ENCODE data around the gene FZD2.

FZD2 gene

DNA sequence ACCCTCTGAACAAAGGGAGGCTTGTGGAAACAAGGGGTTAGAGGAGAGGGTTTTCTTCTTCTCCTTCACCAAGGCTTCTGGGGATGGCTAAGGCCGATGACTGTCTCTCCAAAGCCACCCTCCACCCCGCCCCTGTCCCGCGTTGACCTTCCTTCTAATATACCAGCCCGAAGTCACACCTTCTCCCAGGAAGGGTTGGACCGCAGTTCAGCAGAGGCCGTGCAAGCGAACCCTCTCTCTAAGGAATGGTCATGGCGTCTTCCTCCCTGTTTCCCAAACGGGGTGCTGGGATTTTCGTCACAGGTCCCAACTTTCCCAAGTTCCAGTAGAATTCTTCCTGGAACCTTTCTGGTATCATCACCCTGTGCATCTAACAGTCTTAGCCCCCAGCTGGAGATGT, 49.4 kb downstream of the FZD2 start:
- Histone ChIP-seq H3K9ac (ENCODE audit: low read length) (no peak overlapping the region), H4K91ac (ENCODE audit: low read length) (no peak overlapping the region), H2BK120ac (ENCODE audit: low read depth, low read length) (no peak overlapping the region), H3K4me2 (ENCODE audit: low read length, poor library complexity, severe bottlenecking) (no peak overlapping the region), H3K18ac (ENCODE audit: low read depth in 1 of 2, low read length in 2 of 2) (no peak overlapping the region), H3K23ac (ENCODE audit: low read length in 2 of 2) (no peak overlapping the region), H3K79me1 (replicated peaks; ENCODE audit: low read length, poor library complexity, severe bottlenecking) (no peaks in the 10 kb centered on the region), H3K4me1 (ENCODE audit: control insufficient read depth, insufficient read depth, low read depth, low read length) (peaks cover 39% of the 10 kb centered on the region), H3K36me3 (ENCODE audit: control insufficient read depth in 1 of 2, insufficient read depth in 2 of 2, low read depth in 1 of 2, low read length in 2 of 2) (no peaks in the 10 kb centered on the region), H4K8ac (ENCODE audit: low read length) (no peak overlapping the region), H3K27ac (ENCODE audit: low read length, poor library complexity, severe bottlenecking) (no peak overlapping the region), H3K4ac (ENCODE audit: low read depth in 1 of 2, low read length in 2 of 2) (no peak overlapping the region), H2AFZ (ENCODE audit: low read depth, low read length) (no peak overlapping the region), H3K14ac (ENCODE audit: low read length in 2 of 2) (no peak overlapping the region), H2BK12ac (ENCODE audit: low read length in 2 of 2) (peak overlapping the region in 1 of 2 experiments; percentile 21), H3K27me3 (ENCODE audit: control insufficient read depth in 1 of 2, insufficient read depth in 1 of 2, low read length in 2 of 2) (no peaks in the 10 kb centered on the region), H3K9me3 (ENCODE audit: control insufficient read depth, low read length) (peaks cover 3% of the 10 kb centered on the region), H3K4me3 (ENCODE audit: insufficient read depth in 1 of 2, low read depth in 1 of 2, low read length in 2 of 2) (no peak overlapping the region), H2BK15ac (ENCODE audit: low read depth, poor library complexity, severe bottlenecking) (no peak overlapping the region), H2BK5ac (ENCODE audit: low read depth, low read length, poor library complexity, severe bottlenecking) (no peak overlapping the region), H2AK5ac (ENCODE audit: low read length, severe bottlenecking) (peak overlapping the region; percentile 25)
- WGBS: 99% methylated on average over 11 of the region's 11 CpGs
- no peak for DNase-seq

DNA sequence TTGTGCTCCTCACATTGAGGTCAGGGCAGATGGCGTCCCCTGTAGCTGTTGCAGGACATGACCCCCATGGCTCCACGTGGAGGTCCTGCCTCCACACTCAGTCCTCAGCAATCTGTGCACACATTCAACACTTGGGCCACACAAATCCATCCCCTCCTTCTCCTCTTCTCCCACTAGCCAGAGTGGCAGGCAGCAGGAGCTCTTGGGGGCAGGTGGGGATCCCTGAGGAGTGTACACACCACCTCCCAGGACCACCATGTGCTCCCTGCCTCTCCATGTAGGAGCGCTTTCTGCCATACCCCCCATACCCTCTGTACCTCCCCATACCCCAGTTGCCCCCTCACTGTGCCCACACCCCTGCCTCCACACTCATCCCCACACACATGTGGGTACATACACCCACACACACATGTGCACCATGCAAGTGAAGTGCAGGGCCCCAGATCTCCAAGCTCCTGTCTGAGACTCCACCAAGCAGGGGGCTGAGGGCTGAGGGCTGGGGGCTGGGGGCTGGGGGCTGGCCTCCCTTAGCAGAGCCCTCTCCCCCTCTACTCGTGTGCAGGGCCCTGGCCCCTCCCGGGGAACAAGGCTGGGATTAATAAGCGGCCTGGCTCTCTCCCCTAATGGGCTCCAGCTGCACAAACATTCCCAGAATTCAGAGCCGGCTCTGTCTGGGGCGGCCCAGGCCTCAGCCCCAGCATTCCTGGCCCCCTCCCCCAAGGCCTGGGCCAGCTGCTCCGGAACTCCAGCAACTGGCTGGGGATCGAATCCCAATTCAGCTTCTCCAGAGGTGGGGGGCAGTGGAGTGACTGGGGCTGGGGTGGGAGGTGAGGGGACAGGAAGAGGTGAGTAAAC, 50.8 kb downstream of the FZD2 start:
- Histone ChIP-seq H3K4me3 (ENCODE audit: insufficient read depth in 1 of 2, low read depth in 1 of 2, low read length in 2 of 2) (no peak overlapping the region), H2AFZ (ENCODE audit: low read depth, low read length) (no peak overlapping the region), H4K91ac (ENCODE audit: low read length) (peak overlapping the region; percentile 2), H3K9me3 (ENCODE audit: control insufficient read depth, low read length) (peaks cover 3% of the 10 kb centered on the region), H3K4me2 (ENCODE audit: low read length, poor library complexity, severe bottlenecking) (no peak overlapping the region), H3K27ac (ENCODE audit: low read length, poor library complexity, severe bottlenecking) (peak overlapping the region; percentile 75), H3K9ac (ENCODE audit: low read length) (no peak overlapping the region), H3K79me1 (replicated peaks; ENCODE audit: low read length, poor library complexity, severe bottlenecking) (no peaks in the 10 kb centered on the region), H2BK15ac (ENCODE audit: low read depth, poor library complexity, severe bottlenecking) (no peak overlapping the region), H3K14ac (ENCODE audit: low read length in 2 of 2) (no peak overlapping the region), H3K4ac (ENCODE audit: low read depth in 1 of 2, low read length in 2 of 2) (no peak overlapping the region), H2BK120ac (ENCODE audit: low read depth, low read length) (peak overlapping the region; percentile 36), H2BK5ac (ENCODE audit: low read depth, low read length, poor library complexity, severe bottlenecking) (peak overlapping the region; percentile 84), H3K4me1 (ENCODE audit: control insufficient read depth, insufficient read depth, low read depth, low read length) (peaks cover 33% of the 10 kb centered on the region), H2BK12ac (ENCODE audit: low read length in 2 of 2) (peak overlapping the region in 1 of 2 experiments; percentile 84), H3K23ac (ENCODE audit: low read length in 2 of 2) (no peak overlapping the region), H4K8ac (ENCODE audit: low read length) (peak overlapping the region; percentile 24), H3K27me3 (ENCODE audit: control insufficient read depth in 1 of 2, insufficient read depth in 1 of 2, low read length in 2 of 2) (no peaks in the 10 kb centered on the region), H2AK5ac (ENCODE audit: low read length, severe bottlenecking) (peak overlapping the region; percentile 93), H3K36me3 (ENCODE audit: control insufficient read depth in 1 of 2, insufficient read depth in 2 of 2, low read depth in 1 of 2, low read length in 2 of 2) (no peaks in the 10 kb centered on the region), H3K18ac (ENCODE audit: low read depth in 1 of 2, low read length in 2 of 2) (peak overlapping the region; percentile 14 to 71)
- DNase-seq: no peak
- 43% methylated on average over 8 of the region's 10 CpGs for WGBS

DNA sequence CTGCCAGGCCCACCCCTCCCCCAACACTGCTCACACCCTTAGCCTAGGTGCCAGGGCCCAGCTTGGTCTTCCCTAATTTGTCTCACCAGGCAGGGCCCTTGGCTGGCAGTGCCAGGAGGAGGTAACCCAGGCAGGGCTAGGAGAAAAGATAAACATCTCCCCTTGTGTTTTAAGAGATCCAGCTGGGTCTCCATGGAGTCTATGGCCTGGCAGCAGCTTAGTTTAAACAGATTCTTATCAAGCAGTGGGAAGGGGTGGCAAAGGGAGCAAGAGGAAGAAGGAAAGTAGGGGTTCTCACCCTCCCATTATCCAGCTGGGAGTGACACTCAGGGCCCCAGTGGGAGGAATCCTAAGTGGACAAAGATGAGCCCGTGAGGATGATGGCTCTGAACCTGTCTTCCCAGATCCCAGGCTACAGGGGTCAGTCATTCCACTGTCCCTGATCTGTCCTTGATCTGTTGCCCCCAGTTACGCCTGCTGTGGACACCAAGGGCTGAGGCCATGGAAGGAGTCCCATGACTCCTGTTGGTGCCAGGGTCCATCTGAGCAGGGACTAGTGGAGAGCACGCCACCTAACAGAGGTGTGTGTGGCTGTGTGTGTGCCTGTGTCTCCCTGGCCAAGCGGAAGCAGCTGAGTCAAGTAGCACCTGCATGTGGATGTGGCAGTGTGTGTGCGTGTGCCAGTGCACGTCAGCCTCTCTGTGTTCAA, 51.6 kb downstream of the FZD2 start:
- Histone ChIP-seq H2BK12ac (ENCODE audit: low read length in 2 of 2) (peak overlapping the region; percentile 28 to 64), H2BK120ac (ENCODE audit: low read depth, low read length) (no peak overlapping the region), H3K4me2 (ENCODE audit: low read length, poor library complexity, severe bottlenecking) (no peak overlapping the region), H2AFZ (ENCODE audit: low read depth, low read length) (no peak overlapping the region), H3K23ac (ENCODE audit: low read length in 2 of 2) (no peak overlapping the region), H3K4me3 (ENCODE audit: insufficient read depth in 1 of 2, low read depth in 1 of 2, low read length in 2 of 2) (no peak overlapping the region), H3K14ac (ENCODE audit: low read length in 2 of 2) (no peak overlapping the region), H2BK5ac (ENCODE audit: low read depth, low read length, poor library complexity, severe bottlenecking) (peak overlapping the region; percentile 84), H3K4ac (ENCODE audit: low read depth in 1 of 2, low read length in 2 of 2) (peak overlapping the region in 1 of 2 experiments; percentile 79), H4K91ac (ENCODE audit: low read length) (peak overlapping the region; percentile 81), H3K9me3 (ENCODE audit: control insufficient read depth, low read length) (peaks cover 3% of the 10 kb centered on the region), H3K27ac (ENCODE audit: low read length, poor library complexity, severe bottlenecking) (peak overlapping the region; percentile 75), H3K27me3 (ENCODE audit: control insufficient read depth in 1 of 2, insufficient read depth in 1 of 2, low read length in 2 of 2) (no peaks in the 10 kb centered on the region), H4K8ac (ENCODE audit: low read length) (peak overlapping the region; percentile 66), H3K9ac (ENCODE audit: low read length) (no peak overlapping the region), H3K18ac (ENCODE audit: low read depth in 1 of 2, low read length in 2 of 2) (peak overlapping the region; percentile 14 to 71), H3K4me1 (ENCODE audit: control insufficient read depth, insufficient read depth, low read depth, low read length) (peaks cover 33% of the 10 kb centered on the region), H3K36me3 (ENCODE audit: control insufficient read depth in 1 of 2, insufficient read depth in 2 of 2, low read depth in 1 of 2, low read length in 2 of 2) (no peaks in the 10 kb centered on the region), H2BK15ac (ENCODE audit: low read depth, poor library complexity, severe bottlenecking) (no peak overlapping the region), H2AK5ac (ENCODE audit: low read length, severe bottlenecking) (peak overlapping the region; percentile 47), H3K79me1 (replicated peaks; ENCODE audit: low read length, poor library complexity, severe bottlenecking) (no peaks in the 10 kb centered on the region)
- WGBS: 92% methylated on average over 6 of the region's 6 CpGs
- no peak for DNase-seq

DNA sequence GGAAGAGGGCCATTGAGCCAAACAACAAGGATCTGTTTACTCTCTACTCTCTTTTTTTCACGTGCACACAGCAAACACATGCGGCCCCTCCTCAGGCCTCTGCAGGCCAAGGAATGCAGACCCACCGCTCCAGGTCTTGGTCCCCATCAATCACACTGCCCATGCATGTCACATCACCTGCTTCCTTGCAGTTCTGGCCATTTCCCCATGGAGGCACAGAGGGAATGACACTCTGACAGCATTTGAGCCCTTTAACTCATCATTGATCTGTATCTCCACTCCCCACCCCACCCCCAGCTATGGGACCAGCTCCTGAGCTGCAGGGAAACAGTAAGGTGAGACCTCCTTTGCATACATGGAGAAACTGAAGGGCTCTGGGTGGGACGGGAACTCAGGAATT, 53.0 kb downstream of the FZD2 start:
- H3K4ac ChIP-seq (ENCODE audit: low read depth in 1 of 2, low read length in 2 of 2): no peak overlapping the region

More for the DNA sequence above, 53.0 kb downstream of the FZD2 start:
- Histone ChIP-seq H2BK5ac (ENCODE audit: low read depth, low read length, poor library complexity, severe bottlenecking) (no peak overlapping the region), H4K8ac (ENCODE audit: low read length) (no peak overlapping the region), H2AK5ac (ENCODE audit: low read length, severe bottlenecking) (peak overlapping the region; percentile 61), H3K79me1 (replicated peaks; ENCODE audit: low read length, poor library complexity, severe bottlenecking) (no peaks in the 10 kb centered on the region), H3K4me3 (ENCODE audit: insufficient read depth in 1 of 2, low read depth in 1 of 2, low read length in 2 of 2) (no peak overlapping the region), H3K23ac (ENCODE audit: low read length in 2 of 2) (no peak overlapping the region), H3K9me3 (ENCODE audit: control insufficient read depth, low read length) (peaks cover 3% of the 10 kb centered on the region), H3K4me2 (ENCODE audit: low read length, poor library complexity, severe bottlenecking) (no peak overlapping the region), H3K27me3 (ENCODE audit: control insufficient read depth in 1 of 2, insufficient read depth in 1 of 2, low read length in 2 of 2) (no peaks in the 10 kb centered on the region), H3K4me1 (ENCODE audit: control insufficient read depth, insufficient read depth, low read depth, low read length) (peaks cover 25% of the 10 kb centered on the region), H2AFZ (ENCODE audit: low read depth, low read length) (no peak overlapping the region), H4K91ac (ENCODE audit: low read length) (peak overlapping the region; percentile 20), H3K18ac (ENCODE audit: low read depth in 1 of 2, low read length in 2 of 2) (peak overlapping the region in 1 of 2 experiments; percentile 18), H3K9ac (ENCODE audit: low read length) (no peak overlapping the region), H3K36me3 (ENCODE audit: control insufficient read depth in 1 of 2, insufficient read depth in 2 of 2, low read depth in 1 of 2, low read length in 2 of 2) (no peaks in the 10 kb centered on the region), H2BK15ac (ENCODE audit: low read depth, poor library complexity, severe bottlenecking) (peak overlapping the region; percentile 6), H3K27ac (ENCODE audit: low read length, poor library complexity, severe bottlenecking) (no peak overlapping the region), H2BK12ac (ENCODE audit: low read length in 2 of 2) (peak overlapping the region in 1 of 2 experiments; percentile 57), H2BK120ac (ENCODE audit: low read depth, low read length) (no peak overlapping the region), H3K14ac (ENCODE audit: low read length in 2 of 2) (no peak overlapping the region)
- WGBS: 54% methylated on average over 4 of the region's 4 CpGs
- no peak for DNase-seq
